Measurements from ENCODE around the gene KRTAP4-3.
"Not testable (repeated sequence)": the region's sequence is repeated elsewhere in the genome, so short reads cannot be mapped to it uniquely, and the experiment has no call there.

The KRTAP4-3 gene

GRCh38 chr17:41150026-41150425, 18.0 kb downstream of the KRTAP4-3 start:
- DNase-seq, result no peak

DNA sequence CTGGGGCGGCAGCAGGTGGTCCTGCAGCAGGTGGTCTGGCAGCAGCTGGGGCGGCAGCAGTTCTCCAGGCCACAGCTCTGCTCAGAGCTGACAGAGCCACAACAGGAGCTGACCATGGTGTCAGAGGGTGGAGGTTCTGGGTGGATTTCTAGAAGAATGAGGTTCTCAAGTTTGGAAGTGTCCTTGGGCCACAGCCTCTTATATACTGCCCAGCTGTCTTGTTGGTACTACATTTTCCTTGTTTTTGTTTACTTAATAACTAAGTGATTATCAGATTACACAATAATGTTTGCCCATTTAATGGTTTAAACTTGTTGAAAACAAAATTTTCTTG, 18.4 kb downstream of the KRTAP4-3 start, which contains the start of gene KRTAP4-5:
TSS of gene KRTAP4-5 (minus strand) at position 174 of the 334 bp plus-strand sequence. CDS start at position 116, 58 bp downstream.
- no peak for DNase-seq

DNA sequence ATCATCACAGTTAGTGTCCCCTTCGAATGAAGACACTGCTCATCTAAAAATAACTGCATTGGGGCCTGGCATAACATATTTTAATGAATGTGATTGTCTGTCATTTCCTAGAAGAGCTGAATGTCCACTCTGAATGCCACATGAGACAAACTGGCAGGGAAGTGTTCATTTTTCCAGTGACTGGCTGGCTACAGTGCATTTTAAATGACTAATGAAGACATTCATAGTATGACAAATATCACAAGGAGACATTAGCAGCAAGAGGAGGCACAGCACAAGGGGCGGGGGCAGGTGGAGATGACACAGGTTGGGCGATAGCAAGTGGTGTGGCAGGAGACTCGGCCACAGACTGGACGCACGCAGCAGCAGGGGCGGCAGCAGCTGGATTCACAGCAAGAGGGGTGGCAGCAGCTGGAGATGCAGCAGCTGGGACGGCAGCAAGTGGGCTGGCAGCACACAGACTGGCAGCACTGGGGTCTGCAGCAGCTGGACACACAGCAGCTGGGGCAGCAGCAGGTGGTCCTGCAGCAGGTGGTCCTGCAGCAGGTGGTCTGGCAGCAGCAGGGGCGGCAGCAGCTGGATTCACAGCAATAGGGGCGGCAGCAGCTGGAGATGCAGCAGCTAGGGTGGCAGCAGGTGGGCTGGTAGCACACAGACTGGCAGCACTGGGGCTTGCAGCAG, 18.9 kb downstream of the KRTAP4-3 start:
- DNase-seq, result not testable (repeated sequence)

DNA sequence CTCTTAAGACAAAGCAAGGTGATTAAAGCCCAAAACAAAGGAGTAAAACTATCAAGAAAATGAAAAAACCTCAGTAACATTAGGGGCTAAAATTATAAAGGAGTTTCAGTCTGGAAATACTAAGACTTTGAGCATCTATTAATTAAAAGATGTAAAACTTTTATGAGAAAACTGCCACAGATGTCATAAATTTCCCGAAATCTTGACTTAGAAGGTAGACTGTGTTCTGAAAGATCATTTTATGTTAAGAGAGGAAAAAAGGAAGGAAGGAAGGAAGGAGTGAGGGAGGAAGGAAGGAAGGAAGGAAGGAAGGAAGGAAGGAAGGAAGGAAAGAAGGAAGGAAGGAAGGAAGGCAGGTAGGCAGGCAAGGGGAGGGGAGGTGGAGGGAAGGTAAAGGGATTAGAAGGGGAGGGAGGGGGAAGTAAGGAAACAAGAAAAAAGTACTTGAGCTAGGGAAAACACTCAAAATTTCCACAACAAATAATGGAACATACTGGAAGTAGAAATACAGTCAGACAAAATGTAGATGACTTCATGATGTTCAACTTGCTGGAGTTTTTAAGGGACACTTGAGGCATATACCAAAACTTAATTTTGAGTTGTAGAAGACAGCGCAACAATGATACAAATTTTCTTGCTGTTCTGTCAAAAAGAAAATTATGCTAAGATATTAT, 20.4 kb downstream of the KRTAP4-3 start:
- DNase-seq, result no peak

GRCh38 chr17:41145261-41145660, 22.8 kb downstream of the KRTAP4-3 start:
- no peak for DNase-seq

DNA sequence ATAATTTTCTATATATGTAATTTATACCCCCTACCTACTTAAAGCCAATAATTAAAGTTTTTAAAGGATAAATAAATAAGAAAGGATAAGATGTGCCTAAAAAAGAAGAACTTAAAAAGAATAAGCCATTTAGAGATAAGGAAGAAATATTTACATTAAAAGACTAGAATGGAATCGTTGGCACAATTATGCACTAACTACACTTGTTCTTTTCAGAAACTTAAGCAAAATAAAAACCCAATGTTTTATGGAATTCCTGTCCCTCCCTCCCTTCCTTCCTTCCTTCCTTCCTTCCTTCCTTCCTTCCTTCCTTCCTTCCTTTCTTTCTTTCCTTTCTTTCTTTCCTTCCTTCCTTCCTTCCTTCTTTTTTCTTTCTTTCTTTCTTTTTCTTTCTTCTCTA, 23.2 kb downstream of the KRTAP4-3 start:
- DNase-seq, result no peak

DNA sequence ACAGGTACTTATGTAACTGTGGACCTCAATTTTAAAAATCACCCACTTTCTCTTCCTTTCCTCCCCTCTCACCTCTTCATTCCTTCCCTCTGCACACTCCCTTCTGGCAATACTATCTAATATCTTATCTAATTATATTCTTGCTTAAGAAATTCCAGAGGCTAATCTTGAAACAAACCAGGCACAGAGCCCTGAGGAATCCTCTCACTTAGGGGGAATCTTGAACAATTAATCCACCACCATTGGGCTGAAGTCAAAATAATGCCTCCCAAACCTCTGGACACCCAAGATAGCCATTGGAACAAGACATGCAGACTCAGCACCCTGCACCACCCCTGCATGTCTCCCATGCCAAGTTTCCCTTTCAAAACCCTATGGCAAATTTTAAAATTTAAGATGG, 26.7 kb downstream of the KRTAP4-3 start:
- no peak for DNase-seq

DNA sequence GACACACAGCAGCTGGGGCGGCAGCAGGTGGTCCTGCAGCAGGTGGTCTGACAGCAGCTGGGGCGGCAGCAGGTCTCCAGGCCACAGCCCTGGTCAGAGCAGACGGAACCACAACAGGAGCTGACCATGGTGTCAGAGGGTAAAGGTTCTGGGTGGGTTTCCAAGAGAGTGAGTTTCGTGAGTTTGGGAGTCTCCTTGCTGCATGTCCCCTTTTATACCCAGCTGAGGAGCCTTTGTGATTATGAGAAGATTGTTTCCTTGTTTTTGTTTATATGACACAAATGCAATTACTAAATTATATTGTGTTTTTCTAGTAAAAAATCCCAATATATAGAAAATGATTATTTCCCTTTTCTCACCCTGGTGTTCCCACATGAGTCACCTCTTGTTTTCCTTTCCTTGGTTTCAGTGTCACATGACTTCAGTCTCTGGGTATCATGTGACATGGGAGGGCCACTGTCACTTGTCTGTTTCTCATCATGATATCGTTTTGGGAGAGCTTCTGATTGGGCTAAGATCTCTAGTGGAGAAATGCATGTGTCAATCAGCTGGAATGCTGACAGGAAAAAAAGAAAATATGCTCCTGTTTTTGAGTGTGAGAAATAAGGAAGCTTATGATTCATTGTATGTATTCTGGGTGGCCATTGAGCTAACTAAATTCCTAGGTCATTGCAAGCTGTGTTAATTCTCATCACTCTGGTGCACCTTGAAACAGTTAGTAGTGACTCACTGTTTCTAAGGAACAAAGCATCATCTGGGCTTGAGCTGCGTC, 27.5 kb downstream of the KRTAP4-3 start, which contains the start of gene KRTAP4-6:
TSS of gene KRTAP4-6 (minus strand) at position 185 of the 772 bp plus-strand sequence. CDS start at position 128, 57 bp downstream.
- DNase-seq, result no peak

DNA sequence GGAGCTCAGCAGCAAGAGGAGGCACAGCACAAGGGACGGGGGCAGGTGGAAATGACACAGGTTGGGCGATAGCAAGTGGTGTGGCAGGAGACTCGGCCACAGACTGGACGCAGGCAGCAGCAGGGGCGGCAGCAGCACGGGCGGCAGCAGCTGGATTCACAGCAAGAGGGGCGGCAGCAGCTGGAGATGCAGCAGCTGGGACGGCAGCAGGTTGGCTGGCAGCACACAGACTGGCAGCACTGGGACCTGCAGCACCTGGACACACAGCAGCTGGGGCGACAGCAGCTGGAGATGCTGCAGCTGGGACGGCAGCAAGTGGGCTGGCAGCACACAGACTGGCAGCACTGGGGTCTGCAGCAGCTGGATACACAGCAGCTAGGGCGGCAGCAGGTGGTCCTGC, 28.2 kb downstream of the KRTAP4-3 start:
- DNase-seq, result not testable (repeated sequence)

GRCh38 chr17:41133880-41134735, 33.9 kb downstream of the KRTAP4-3 start:
- no peak for DNase-seq

DNA sequence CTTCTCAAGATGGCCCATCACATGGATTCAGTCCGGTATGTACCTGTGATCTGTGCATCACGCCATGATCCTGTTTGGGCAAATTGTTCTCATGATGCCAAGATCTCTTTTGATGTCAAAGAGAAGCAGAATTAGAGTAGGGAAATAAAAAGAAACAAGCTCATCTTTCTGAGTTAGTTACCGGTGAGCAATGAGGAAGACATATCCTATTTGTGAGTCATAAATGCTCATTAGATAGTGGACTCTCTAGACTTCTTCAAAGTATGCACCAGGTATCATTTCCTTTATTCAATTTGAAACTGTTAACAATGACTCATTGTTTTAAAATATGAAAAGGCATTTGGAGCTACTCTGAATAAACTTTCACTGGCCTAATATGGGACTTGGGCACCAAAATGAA, 36.0 kb downstream of the KRTAP4-3 start:
- DNase-seq, result no peak

- no peak for DNase-seq
Observed at GRCh38 chr17:41127371-41127770, 40.6 kb downstream of the KRTAP4-3 start.

- no peak for DNase-seq
Observed at GRCh38 chr17:41126412-41126811, 41.6 kb downstream of the KRTAP4-3 start.

DNA sequence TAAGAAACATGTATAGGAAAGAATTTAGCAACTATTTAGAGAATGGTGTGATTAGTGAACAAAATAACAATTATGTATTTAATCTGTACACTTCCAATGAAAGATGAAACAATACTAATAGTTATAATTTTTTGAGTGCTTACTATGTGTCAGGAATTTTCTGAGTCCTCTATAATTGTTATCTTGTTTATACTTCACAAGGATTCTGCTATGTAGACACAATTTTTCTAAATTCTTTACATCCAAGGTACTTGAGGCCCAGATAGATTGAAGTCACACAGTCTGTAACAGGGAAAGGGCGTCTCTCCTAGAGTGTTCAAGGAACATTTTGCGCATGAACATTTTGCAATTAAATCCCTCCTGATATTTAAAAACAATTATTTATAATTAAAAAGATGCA, 43.0 kb downstream of the KRTAP4-3 start:
- DNase-seq, result no peak

GRCh38 chr17:41123991-41124371, 44.0 kb downstream of the KRTAP4-3 start, which contains the start of gene KRTAP4-12:
Gene KRTAP4-12 (minus strand): TSS chr17:41124182. CDS start chr17:41124122, 60 bp downstream.
- not testable (repeated sequence) for DNase-seq

DNA sequence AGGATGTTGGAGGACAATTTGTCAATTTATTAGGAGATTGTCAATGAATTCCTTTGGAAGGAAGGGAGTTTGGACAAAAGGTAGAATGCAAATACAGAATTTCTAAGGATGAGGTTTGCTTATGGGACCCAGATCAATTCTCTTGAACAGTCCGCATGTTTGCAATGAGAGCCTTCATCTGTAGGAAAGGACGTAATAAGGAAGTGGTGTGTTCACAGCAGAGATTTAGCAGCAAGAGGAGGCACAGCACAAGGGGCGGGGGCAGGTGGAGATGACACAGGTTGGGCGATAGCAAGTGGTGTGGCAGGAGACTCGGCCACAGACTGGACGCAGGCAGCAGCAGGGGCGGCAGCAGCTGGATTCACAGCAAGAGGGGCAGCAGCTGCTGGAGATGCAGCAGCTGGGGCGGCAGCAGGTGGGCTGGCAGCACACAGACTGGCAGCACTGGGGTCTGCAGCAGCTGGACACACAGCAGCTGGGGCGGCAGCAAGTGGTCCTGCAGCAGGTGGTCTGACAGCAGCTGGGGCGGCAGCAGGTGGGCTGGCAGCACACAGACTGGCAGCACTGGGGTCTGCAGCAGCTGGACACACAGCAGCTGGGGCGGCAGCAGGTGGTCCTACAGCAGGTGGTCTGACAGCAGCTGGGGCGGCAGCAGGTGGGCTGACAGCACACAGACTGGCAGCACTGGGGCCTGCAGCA, 44.6 kb downstream of the KRTAP4-3 start:
- not testable (repeated sequence) for DNase-seq

GRCh38 chr17:41121742-41122141, 46.3 kb downstream of the KRTAP4-3 start:
- no peak for DNase-seq

GRCh38 chr17:41119696-41120690, 48.0 kb downstream of the KRTAP4-3 start:
- not testable (repeated sequence) for DNase-seq

GRCh38 chr17:41118721-41119120, 49.3 kb downstream of the KRTAP4-3 start:
- no peak for DNase-seq

DNA sequence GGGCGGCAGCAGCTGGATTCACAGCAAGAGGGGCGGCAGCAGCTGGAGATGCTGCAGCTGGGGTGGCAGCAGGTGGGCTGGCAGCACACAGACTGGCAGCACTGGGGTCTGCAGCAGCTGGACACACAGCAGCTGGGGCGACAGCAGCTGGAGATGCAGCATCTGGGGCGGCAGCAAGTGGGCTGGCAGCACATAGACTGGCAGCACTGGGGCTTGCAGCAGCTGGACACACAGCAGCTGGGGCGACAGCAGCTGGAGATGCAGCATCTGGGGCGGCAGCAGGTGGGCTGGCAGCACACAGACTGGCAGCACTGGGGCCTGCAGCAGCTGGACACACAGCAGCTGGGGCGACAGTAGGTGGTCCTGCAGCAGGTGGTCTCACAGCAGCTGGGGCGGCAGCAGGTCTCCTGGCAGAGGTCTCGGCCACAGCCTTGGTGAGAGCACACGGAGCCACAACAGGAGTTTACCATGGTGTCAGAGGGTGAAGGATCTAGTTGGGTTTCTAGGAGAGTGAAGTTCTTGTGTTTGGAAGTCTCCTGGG, 50.1 kb downstream of the KRTAP4-3 start, which contains the start of gene KRTAP4-11:
TSS of gene KRTAP4-11 (minus strand) at position 528 of the 541 bp plus-strand sequence. CDS start at position 470, 58 bp downstream.
- not testable (repeated sequence) for DNase-seq
